ENCODE results near the gene NPIPA5.
"Not testable (repeated sequence)": the region's sequence is repeated elsewhere in the genome, so short reads cannot be mapped to it uniquely, and the experiment has no call there.

The NPIPA5 gene

DNA sequence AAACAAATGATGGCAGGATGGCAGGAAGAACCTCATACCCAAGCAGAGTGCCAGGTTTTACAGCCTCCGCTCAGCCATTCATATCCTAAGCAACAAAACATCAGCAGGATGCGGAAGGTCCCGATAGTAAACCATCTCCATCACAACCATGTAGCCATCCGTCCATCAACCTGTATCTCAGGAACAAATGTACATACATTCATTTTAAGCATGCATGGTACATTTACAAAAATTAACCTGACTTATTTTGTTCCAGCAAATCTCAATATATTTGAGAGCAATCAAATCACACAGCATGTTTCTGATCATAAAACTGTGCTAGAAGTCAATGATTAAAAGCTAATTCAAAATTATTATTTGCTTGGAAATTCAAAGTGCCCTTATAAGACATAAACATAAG is at the start of gene NPIPA5:
Gene NPIPA5 (minus strand): TSS at position 101 of the 400 bp plus-strand sequence. CDS start 0 bp downstream, at position 101.
- not testable (repeated sequence) for H3K27ac ChIP-seq (ENCODE audit: low read depth, low read length); H3K4me3 ChIP-seq (ENCODE audit: low read depth in 1 of 5, low read length in 5 of 5); H3K9ac ChIP-seq (ENCODE audit: low read length in 5 of 5); H3K27me3 ChIP-seq (ENCODE audit: control insufficient read depth in 5 of 5, insufficient read depth in 4 of 5, low read length in 5 of 5); H3K9me3 ChIP-seq (ENCODE audit: control insufficient read depth in 5 of 5, low read length in 5 of 5); H3K36me3 ChIP-seq (ENCODE audit: control insufficient read depth in 5 of 5, insufficient read depth in 5 of 5, low read length in 5 of 5); H3K4me1 ChIP-seq (ENCODE audit: control insufficient read depth in 5 of 5, insufficient read depth in 5 of 5, low read length in 5 of 5)

DNA sequence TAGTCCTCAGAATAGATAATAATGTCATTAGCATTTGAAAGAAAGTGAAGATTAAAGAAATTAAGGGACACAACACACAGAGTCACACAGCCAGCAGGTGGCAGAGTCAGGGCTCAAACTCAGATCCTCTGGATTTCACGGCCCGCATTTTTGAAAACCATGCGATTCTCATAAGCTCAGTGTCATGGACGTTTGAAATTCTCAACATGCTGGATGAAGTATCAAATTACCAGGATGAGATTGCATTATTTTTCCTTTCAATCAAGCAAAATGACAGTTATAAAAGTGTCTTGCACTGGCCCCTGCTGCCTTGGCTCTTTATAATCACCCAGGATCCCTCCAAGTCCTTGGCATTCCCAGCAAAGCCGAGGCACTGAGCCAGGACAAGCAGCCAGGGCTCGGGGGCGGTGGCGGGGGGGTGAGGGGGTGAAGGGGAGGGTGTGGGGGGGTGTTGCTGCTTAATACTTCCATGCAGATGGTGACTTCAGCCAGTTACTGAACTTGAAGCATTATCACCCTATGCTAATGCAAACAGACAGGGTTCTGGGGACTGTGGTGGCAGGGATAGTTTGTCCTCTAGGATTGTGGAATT is 49.6 kb upstream of the NPIPA5 start:
- no peaks in the 10 kb centered on the region for H3K4me1 ChIP-seq (ENCODE audit: control insufficient read depth in 5 of 5, insufficient read depth in 5 of 5, low read length in 5 of 5)
- no peaks in the 10 kb centered on the region for H3K9me3 ChIP-seq (ENCODE audit: control insufficient read depth in 5 of 5, low read length in 5 of 5)
- peak overlapping the region in 2 of 5 donors; percentile 48 to 53 for H3K4me3 ChIP-seq (ENCODE audit: low read depth in 1 of 5, low read length in 5 of 5)
- H3K36me3 ChIP-seq (ENCODE audit: control insufficient read depth in 5 of 5, insufficient read depth in 5 of 5, low read length in 5 of 5): no peaks in the 10 kb centered on the region
- no peak overlapping the region for H3K27ac ChIP-seq (ENCODE audit: low read depth, low read length)
- no peaks in the 10 kb centered on the region for H3K27me3 ChIP-seq (ENCODE audit: control insufficient read depth in 5 of 5, insufficient read depth in 4 of 5, low read length in 5 of 5)
- H3K9ac ChIP-seq (ENCODE audit: low read length in 5 of 5): peak overlapping the region in 1 of 5 donors; percentile 24

DNA sequence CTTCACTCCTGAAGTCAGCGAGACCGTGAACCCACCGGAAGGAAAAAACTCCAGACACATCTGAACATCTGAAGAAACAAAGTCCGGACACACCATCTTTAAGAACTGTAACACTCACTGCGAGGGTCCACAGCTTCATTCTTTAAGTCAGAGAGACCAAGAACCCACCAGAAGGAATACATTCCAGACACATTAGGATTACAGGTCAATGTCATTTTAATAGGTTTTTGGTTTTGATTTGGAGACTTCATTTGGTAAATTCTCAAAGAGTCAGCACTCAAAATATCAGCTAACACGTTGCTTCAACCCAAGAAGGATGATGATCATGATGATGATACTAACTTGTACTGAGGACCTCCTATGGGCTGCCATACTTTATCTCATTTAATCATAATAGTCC is 48.7 kb upstream of the NPIPA5 start:
- Histone ChIP-seq H3K27me3 (ENCODE audit: control insufficient read depth in 5 of 5, insufficient read depth in 4 of 5, low read length in 5 of 5) (no peaks in the 10 kb centered on the region), H3K9ac (ENCODE audit: low read length in 5 of 5) (no peak overlapping the region), H3K36me3 (ENCODE audit: control insufficient read depth in 5 of 5, insufficient read depth in 5 of 5, low read length in 5 of 5) (no peaks in the 10 kb centered on the region), H3K4me3 (ENCODE audit: low read depth in 1 of 5, low read length in 5 of 5) (no peak overlapping the region), H3K4me1 (ENCODE audit: control insufficient read depth in 5 of 5, insufficient read depth in 5 of 5, low read length in 5 of 5) (no peaks in the 10 kb centered on the region), H3K27ac (ENCODE audit: low read depth, low read length) (no peak overlapping the region), H3K9me3 (ENCODE audit: control insufficient read depth in 5 of 5, low read length in 5 of 5) (no peaks in the 10 kb centered on the region)

DNA sequence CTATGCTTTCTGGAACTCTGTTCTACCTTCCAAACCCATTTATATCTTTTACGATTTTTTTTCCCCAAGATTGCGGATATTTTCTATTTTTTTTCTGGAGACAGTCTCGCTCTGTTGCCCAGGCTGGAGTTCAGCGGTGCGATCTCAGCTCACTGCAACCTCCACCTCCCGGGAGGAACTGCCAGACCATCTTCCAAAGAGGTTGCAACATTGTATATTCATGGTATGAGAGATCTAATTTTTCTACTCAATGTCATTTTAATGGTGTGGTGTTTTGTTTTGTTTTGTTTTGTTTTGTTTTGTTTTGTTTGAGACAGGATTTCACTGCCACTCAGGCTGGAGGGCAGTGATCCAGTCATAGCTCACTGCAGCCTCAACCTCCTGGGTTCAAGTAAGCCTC is 47.8 kb upstream of the NPIPA5 start:
- H3K9me3 ChIP-seq (ENCODE audit: control insufficient read depth in 5 of 5, low read length in 5 of 5): no peaks in the 10 kb centered on the region
- no peaks in the 10 kb centered on the region for H3K36me3 ChIP-seq (ENCODE audit: control insufficient read depth in 5 of 5, insufficient read depth in 5 of 5, low read length in 5 of 5)
- no peak overlapping the region for H3K4me3 ChIP-seq (ENCODE audit: low read depth in 1 of 5, low read length in 5 of 5)
- no peaks in the 10 kb centered on the region for H3K4me1 ChIP-seq (ENCODE audit: control insufficient read depth in 5 of 5, insufficient read depth in 5 of 5, low read length in 5 of 5)
- no peak overlapping the region for H3K27ac ChIP-seq (ENCODE audit: low read depth, low read length)
- H3K27me3 ChIP-seq (ENCODE audit: control insufficient read depth in 5 of 5, insufficient read depth in 4 of 5, low read length in 5 of 5): no peaks in the 10 kb centered on the region
- H3K9ac ChIP-seq (ENCODE audit: low read length in 5 of 5): no peak overlapping the region

DNA sequence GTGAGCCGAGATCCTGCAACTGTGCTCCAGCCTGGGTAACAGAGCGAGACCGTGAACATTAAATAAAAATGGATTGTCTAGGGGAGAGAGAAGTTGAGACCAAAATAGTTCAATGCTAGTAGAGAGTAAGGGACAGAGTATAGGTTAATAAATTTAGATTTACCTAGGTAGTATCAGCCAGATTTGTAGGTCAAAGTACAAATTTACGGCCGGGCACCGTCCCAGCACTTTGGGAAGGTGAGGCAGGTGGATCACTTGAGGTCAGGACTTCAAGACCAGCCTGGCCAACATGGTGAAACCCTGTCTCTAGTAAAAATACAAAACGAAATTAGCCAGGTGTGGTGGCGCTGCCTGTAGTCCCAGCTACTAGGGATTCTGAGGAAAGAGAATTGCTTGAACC is 44.1 kb upstream of the NPIPA5 start:
- no peaks in the 10 kb centered on the region for H3K36me3 ChIP-seq (ENCODE audit: control insufficient read depth in 5 of 5, insufficient read depth in 5 of 5, low read length in 5 of 5)
- H3K4me3 ChIP-seq (ENCODE audit: low read depth in 1 of 5, low read length in 5 of 5): no peak overlapping the region
- H3K4me1 ChIP-seq (ENCODE audit: control insufficient read depth in 5 of 5, insufficient read depth in 5 of 5, low read length in 5 of 5): no peaks in the 10 kb centered on the region
- no peaks in the 10 kb centered on the region for H3K9me3 ChIP-seq (ENCODE audit: control insufficient read depth in 5 of 5, low read length in 5 of 5)
- H3K9ac ChIP-seq (ENCODE audit: low read length in 5 of 5): no peak overlapping the region
- no peaks in the 10 kb centered on the region for H3K27me3 ChIP-seq (ENCODE audit: control insufficient read depth in 5 of 5, insufficient read depth in 4 of 5, low read length in 5 of 5)
- no peak overlapping the region for H3K27ac ChIP-seq (ENCODE audit: low read depth, low read length)

DNA sequence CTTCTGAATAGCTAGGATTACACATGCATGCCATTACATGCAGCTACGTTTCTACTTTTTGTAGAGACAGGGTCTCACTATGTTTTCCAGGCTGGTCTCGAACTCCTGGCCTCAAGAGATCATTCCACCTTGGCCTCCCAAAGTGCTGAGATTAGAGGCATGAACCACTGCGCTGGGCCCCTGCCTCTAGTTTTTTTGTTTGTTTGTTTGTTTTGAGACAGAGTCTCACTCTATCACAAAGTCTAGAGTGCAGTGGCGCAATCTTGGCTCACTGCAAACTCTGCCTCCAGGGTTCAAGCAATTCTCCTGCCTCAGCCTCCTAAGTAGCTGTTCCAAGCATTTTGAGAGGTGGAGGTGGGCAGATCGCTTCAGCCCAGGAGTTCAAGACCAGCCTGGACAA is 43.6 kb upstream of the NPIPA5 start:
- H3K27ac ChIP-seq (ENCODE audit: low read depth, low read length); H3K36me3 ChIP-seq (ENCODE audit: control insufficient read depth in 5 of 5, insufficient read depth in 5 of 5, low read length in 5 of 5); H3K4me3 ChIP-seq (ENCODE audit: low read depth in 1 of 5, low read length in 5 of 5); H3K27me3 ChIP-seq (ENCODE audit: control insufficient read depth in 5 of 5, insufficient read depth in 4 of 5, low read length in 5 of 5); H3K4me1 ChIP-seq (ENCODE audit: control insufficient read depth in 5 of 5, insufficient read depth in 5 of 5, low read length in 5 of 5); H3K9me3 ChIP-seq (ENCODE audit: control insufficient read depth in 5 of 5, low read length in 5 of 5); H3K9ac ChIP-seq (ENCODE audit: low read length in 5 of 5): not testable (repeated sequence)

DNA sequence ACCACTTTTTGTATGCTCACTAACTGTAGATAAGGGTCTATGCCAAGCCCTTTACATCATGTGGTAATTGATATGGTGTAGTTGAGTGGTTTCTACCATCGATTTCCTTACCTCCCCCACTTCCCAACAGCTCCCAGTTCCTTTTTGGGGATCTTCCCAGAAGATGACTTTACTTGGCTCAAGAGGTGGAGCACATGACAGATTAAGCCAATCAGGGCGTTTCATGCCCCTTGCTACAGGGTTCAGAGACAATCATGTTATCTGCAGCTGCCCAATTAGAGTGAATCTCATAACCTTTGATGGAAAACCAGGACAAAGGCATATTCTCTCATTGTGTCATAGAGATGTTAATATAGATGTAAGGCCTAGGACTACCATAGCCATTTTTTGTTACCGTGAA is 40.1 kb upstream of the NPIPA5 start:
- Histone ChIP-seq H3K9me3 (ENCODE audit: control insufficient read depth in 5 of 5, low read length in 5 of 5) (no peaks in the 10 kb centered on the region), H3K4me1 (ENCODE audit: control insufficient read depth in 5 of 5, insufficient read depth in 5 of 5, low read length in 5 of 5) (no peaks in the 10 kb centered on the region), H3K27me3 (ENCODE audit: control insufficient read depth in 5 of 5, insufficient read depth in 4 of 5, low read length in 5 of 5) (no peaks in the 10 kb centered on the region), H3K4me3 (ENCODE audit: low read depth in 1 of 5, low read length in 5 of 5) (no peak overlapping the region), H3K9ac (ENCODE audit: low read length in 5 of 5) (no peak overlapping the region), H3K36me3 (ENCODE audit: control insufficient read depth in 5 of 5, insufficient read depth in 5 of 5, low read length in 5 of 5) (no peaks in the 10 kb centered on the region), H3K27ac (ENCODE audit: low read depth, low read length) (no peak overlapping the region)

DNA sequence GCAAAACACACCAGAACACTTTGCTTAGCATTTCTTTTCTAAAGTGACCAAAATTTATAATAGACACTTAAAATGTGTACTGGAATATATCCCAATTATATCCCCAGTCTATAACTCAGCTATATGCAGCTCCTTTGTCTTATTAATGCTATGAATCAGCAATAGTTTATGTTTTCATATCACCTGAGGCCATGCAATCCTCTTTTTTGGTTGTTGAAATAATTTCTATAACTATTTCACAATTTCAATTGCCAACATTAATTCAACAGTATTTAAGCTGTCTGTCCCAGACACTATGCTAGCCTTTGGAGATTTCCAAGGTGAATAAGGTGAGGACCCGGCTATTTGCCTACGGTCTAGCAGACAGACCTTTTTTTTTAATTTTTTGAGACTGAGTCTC is 39.1 kb upstream of the NPIPA5 start:
- Histone ChIP-seq H3K9me3 (ENCODE audit: control insufficient read depth in 5 of 5, low read length in 5 of 5) (no peaks in the 10 kb centered on the region), H3K4me3 (ENCODE audit: low read depth in 1 of 5, low read length in 5 of 5) (no peak overlapping the region), H3K27ac (ENCODE audit: low read depth, low read length) (no peak overlapping the region), H3K4me1 (ENCODE audit: control insufficient read depth in 5 of 5, insufficient read depth in 5 of 5, low read length in 5 of 5) (no peaks in the 10 kb centered on the region), H3K9ac (ENCODE audit: low read length in 5 of 5) (no peak overlapping the region), H3K27me3 (ENCODE audit: control insufficient read depth in 5 of 5, insufficient read depth in 4 of 5, low read length in 5 of 5) (no peaks in the 10 kb centered on the region), H3K36me3 (ENCODE audit: control insufficient read depth in 5 of 5, insufficient read depth in 5 of 5, low read length in 5 of 5) (no peaks in the 10 kb centered on the region)

DNA sequence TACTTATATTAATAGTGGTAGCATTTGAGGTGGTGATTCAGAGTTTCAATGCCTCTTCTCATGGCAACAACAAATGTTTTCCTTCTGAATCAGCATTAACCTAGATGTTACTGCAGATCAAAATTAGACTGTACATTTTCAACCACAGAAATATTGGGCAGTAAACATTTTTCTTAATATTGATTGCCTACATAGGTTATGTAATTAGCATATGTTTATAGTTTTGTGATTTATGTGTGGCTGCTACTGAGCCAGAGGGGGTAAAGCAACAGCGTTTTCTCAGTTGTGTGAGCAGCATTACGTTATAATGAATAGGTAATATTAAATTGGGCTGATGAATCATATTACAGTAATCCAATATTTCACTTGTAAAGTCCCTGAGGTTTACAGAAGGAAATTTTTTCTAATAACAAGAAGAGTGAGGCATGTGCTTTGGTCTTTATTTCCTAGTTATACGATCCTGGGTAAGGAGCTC is 37.5 kb upstream of the NPIPA5 start:
- Histone ChIP-seq H3K36me3 (ENCODE audit: control insufficient read depth in 5 of 5, insufficient read depth in 5 of 5, low read length in 5 of 5) (no peaks in the 10 kb centered on the region), H3K4me3 (ENCODE audit: low read depth in 1 of 5, low read length in 5 of 5) (no peak overlapping the region), H3K4me1 (ENCODE audit: control insufficient read depth in 5 of 5, insufficient read depth in 5 of 5, low read length in 5 of 5) (no peaks in the 10 kb centered on the region), H3K27me3 (ENCODE audit: control insufficient read depth in 5 of 5, insufficient read depth in 4 of 5, low read length in 5 of 5) (no peaks in the 10 kb centered on the region), H3K9me3 (ENCODE audit: control insufficient read depth in 5 of 5, low read length in 5 of 5) (no peaks in the 10 kb centered on the region), H3K9ac (ENCODE audit: low read length in 5 of 5) (no peak overlapping the region), H3K27ac (ENCODE audit: low read depth, low read length) (no peak overlapping the region)

DNA sequence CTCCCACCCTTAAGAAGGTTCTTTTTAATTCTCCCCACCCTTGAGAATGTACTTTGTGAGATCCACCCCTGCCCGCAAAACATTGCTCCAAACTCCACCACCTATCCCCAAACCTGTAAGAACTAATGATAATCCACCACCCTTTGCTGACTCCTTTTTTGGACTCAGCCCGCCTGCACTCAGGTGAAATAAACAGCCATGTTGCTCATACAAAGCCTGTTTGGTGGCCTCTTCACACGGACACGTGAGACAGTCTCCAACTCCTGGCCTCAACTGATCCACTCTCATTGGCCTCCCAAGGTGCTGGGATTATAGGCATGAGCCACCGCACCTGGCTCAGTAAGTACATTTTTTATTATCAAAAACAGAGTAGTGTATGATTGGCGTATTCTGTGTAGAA is 31.4 kb upstream of the NPIPA5 start:
- not testable (repeated sequence) for H3K27me3 ChIP-seq (ENCODE audit: control insufficient read depth in 5 of 5, insufficient read depth in 4 of 5, low read length in 5 of 5); H3K9me3 ChIP-seq (ENCODE audit: control insufficient read depth in 5 of 5, low read length in 5 of 5); H3K4me1 ChIP-seq (ENCODE audit: control insufficient read depth in 5 of 5, insufficient read depth in 5 of 5, low read length in 5 of 5); H3K4me3 ChIP-seq (ENCODE audit: low read depth in 1 of 5, low read length in 5 of 5); H3K9ac ChIP-seq (ENCODE audit: low read length in 5 of 5); H3K36me3 ChIP-seq (ENCODE audit: control insufficient read depth in 5 of 5, insufficient read depth in 5 of 5, low read length in 5 of 5); H3K27ac ChIP-seq (ENCODE audit: low read depth, low read length)

DNA sequence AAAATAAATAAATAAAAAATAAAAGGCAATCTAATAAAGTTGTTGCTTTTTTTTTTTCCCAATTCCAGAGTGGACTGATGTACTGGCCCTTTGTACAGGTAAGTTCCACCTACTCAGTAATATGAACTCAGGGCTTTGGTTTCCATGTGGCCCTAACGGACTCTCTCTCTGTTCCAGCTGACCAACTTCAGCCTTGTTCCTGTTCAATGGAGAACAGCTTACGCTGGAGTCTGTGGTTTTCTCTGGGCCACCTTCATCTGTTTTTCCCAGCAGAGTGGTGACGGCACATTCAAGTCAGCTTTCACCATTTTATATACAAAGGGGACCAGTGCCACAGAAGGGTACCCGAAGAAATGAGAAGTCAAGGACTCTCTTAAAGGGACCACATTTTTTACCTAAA is 29.7 kb upstream of the NPIPA5 start:
- H3K4me1 ChIP-seq (ENCODE audit: control insufficient read depth in 5 of 5, insufficient read depth in 5 of 5, low read length in 5 of 5): peaks cover 0 to 15% (median 0%) of the 10 kb centered on the region in 5 donors
- H3K36me3 ChIP-seq (ENCODE audit: control insufficient read depth in 5 of 5, insufficient read depth in 5 of 5, low read length in 5 of 5); H3K27me3 ChIP-seq (ENCODE audit: control insufficient read depth in 5 of 5, insufficient read depth in 4 of 5, low read length in 5 of 5); H3K27ac ChIP-seq (ENCODE audit: low read depth, low read length); H3K9ac ChIP-seq (ENCODE audit: low read length in 5 of 5); H3K4me3 ChIP-seq (ENCODE audit: low read depth in 1 of 5, low read length in 5 of 5); H3K9me3 ChIP-seq (ENCODE audit: control insufficient read depth in 5 of 5, low read length in 5 of 5): not testable (repeated sequence)

All from subcutaneous abdominal adipose tissue (tissue), 5 donors.